Measurements from ENCODE around the gene ADTRP. TPM values are rescaled to one million over a fixed set of nuclear protein-coding genes. Genes with fewer than 3 reads are reported as not detected.
"Not testable (repeated sequence)": the region's sequence is repeated elsewhere in the genome, so short reads cannot be mapped to it uniquely, and the experiment has no call there.

The ADTRP gene
- polyA plus RNA-seq, 3 donors, result 1.7 to 3.1 (median 2.9) TPM

GRCh38 chr6:11699576-11699975 lies 79.0 kb downstream of the ADTRP start:
- no peak for DNase-seq

- DNase-seq, result no peak
These were observed 85.9 kb downstream of the ADTRP start for GRCh38 chr6:11692451-11693376.

GRCh38 chr6:11689847-11690246 lies 88.8 kb downstream of the ADTRP start:
- DNase-seq, result no peak

- not testable (repeated sequence) for DNase-seq
These were observed 89.2 kb downstream of the ADTRP start for GRCh38 chr6:11689400-11689799.

GRCh38 chr6:11688425-11688709 lies 90.2 kb downstream of the ADTRP start:
- no peak for DNase-seq

DNA sequence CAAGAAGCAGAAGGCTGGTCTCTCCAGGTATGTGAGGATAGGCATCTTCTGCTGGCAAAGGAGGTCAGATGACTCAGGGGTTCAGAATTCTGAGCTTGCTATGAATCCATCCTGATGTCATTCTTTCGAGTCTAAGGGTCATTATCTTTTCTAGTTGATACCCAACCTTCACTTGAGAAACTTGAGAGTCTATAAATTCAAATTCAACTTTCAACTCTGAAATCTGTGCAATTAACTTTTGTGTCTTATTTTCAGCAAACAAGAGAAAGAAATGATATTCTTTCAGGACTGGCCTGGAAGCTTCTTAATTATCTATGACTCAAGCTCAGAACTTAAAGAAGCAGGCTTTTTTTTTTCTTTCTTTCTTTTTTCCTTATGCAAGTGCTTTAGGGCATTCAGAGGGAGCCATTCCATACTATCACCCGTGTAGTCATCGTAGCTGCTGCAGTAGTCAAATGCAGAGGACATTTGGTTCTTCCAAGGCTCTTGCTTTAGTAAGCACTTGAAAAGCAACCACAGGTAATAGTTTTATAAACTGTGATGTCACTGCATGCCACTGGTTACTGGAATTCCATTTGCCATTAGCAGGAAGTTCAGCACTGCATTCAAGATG lies 93.0 kb downstream of the ADTRP start:
- no peak for DNase-seq

DNA sequence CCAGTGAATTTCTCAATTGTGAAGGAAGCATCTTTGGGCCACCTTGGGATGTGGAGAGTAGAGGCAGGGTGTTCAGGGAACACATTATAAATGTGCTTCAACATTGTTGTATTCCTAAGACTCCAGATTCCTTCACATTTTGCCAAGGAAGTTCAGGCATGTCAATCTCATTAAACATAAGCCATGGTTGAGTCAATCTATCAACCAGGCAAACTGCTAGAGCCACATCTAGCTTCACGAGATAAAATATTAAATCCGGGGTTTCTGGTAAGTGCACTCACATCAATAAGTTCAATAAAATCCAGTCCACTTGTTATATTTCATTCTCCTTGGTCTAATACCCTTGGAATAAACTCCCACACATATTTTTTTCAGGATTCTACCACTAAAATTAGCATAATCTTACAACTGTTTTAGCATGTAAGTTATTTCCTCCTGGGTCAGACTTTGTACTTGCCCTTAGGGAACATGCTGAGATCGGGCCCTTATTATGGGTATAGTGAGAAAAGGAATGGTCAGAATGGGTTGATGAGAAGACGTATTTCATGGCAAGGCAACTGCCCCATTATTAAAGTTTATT lies 93.6 kb downstream of the ADTRP start:
- no peak for DNase-seq

DNA sequence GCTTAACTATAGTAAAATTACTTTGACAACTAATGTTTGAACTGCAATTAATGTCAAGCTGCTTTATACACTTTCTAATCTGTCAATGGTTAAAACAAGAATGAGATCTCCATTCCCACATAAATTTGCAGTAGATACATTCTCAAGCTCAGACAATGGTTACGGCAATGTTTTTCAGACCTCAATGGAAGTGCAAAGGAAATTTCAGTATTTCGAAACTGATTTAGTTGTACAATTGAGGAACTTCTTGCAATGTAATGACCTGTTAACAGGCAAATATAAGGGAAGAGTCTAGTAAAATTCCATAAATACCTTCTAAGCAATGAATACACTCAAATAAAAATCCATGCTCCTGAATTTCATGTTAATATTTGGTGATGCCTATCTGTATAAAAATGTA lies 94.7 kb downstream of the ADTRP start:
- DNase-seq, result no peak

DNA sequence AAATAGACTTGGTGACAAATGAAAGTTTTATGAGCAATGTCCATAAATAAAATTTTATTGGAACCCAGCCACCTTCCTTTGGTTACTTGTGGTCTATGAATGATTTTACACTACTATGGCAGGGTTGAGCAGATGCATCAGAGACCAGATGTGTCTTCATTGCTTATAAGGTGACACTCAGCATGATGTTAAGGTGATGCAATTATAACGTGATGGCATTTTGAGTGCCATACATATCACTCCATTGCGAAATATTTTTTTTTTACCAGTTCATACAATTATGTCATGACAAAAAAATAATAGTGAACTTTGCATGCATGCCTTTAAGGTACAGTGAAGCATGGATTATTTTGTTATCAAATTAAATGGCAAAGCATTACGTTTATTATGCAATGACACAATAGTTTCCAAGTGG lies 96.0 kb downstream of the ADTRP start:
- no peak for DNase-seq

- no peak for DNase-seq
These were observed 96.8 kb downstream of the ADTRP start for GRCh38 chr6:11681770-11682169.

DNA sequence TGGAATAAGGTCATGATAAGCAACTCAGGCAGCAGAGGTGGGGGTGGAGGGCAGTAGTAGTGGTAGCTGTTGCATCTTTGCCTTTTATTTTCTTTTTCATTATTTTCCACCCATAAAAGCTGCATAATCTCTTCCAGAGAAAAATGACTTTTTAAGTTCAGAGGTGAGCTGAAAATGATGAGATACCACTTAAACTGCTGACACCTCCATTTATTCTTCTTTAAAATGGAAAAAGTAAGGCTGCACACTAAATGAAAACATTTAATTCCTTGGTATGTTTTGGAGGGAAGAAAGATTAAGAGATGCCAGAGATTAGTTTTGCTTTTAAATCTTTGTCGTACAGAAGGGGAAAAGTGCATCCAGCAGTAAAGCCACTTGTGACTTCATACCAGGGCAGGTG lies 97.2 kb downstream of the ADTRP start:
- no peak for DNase-seq

DNA sequence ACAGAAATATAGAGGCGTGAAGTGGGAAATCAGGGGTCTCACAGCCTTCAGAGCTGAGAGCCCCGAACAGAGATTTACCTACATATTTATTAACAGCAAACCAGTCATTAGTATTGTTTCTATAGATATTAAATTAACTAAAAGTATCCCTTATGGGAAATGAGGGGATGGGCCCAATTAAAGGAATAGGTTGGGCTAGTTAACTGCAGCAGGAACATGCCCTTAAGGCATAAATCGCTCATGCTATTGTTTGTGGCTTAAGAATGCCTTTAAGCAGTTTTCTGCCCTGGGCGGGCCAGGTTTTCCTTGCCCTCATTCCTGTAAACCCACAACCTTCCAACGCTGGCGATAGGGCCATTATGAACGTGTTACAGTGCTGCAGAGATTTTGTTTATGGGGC lies 98.1 kb downstream of the ADTRP start:
- not testable (repeated sequence) for DNase-seq

GRCh38 chr6:11679099-11679498 lies 99.5 kb downstream of the ADTRP start:
- no peak for DNase-seq

GRCh38 chr6:11675601-11676000 lies 103.0 kb downstream of the ADTRP start:
- DNase-seq, result no peak

- no peak for DNase-seq
These were observed 105.9 kb downstream of the ADTRP start for GRCh38 chr6:11672669-11673068.

GRCh38 chr6:11672256-11672655 lies 106.3 kb downstream of the ADTRP start:
- no peak for DNase-seq

DNA sequence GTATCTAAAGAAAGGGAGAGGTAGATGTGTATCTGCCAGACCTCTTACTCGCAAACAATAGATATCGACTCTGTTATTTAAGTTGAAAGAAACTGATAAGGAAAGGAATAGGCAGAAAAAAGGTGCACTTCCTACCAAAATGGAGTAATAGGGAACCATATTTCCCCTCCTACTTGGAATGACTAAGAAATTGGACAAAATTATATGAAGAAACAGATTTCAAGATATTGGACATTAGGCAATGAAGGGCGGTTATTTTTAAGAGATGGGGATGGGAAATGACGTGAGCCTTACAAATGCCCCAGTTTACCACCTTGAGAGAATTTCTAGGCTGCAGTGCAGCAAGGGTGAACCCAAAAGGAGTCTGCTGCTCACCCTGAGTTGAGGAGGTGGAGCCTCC lies 108.9 kb downstream of the ADTRP start:
- DNase-seq, result no peak

DNA sequence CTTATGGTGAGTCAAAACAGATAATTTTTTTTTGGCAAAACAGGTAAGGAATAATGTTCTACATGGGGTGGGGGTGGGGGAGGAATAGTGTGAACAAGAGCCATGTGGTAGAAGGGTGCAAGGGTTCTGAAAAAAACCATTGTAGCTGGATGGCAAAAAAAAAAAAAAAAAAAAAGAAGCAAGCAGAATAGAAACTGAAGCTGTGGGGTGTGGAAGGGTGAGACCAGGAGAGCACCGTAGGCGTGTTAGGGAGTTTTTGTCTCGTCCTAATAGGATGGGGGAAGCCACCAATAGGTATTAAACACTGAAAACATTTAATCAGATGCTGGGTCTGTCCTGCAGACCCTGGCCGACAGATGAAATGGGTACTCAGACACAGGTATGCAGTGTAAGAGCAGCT lies 110.1 kb downstream of the ADTRP start:
- DNase-seq, result no peak

GRCh38 chr6:11667876-11668275 lies 110.7 kb downstream of the ADTRP start:
- no peak for DNase-seq

GRCh38 chr6:11665604-11666326 lies 112.8 kb downstream of the ADTRP start:
- DNase-seq, result no peak
